Measurements from ENCODE around the gene SLC22A13.

DNA sequence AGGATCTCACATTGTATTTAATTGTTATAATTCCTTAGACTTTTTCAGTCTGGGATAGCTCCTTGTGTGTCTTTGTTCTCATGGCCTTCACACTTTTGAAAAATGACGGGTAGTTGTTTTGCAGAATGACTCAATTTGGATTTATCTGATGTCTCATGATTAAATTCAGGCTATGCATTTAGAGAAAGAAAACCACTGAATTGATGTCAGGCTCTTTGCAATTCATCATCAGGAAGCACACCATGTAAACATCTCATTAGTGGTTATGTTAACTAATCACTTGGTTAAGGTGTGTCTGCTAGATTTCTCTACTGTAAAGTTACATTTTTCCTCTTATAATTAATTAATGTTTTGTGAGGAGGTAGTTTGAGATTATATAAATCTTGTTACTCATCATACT lies 8.0 kb upstream of the SLC22A13 start:
- TF ChIP-seq, protein P1, sequence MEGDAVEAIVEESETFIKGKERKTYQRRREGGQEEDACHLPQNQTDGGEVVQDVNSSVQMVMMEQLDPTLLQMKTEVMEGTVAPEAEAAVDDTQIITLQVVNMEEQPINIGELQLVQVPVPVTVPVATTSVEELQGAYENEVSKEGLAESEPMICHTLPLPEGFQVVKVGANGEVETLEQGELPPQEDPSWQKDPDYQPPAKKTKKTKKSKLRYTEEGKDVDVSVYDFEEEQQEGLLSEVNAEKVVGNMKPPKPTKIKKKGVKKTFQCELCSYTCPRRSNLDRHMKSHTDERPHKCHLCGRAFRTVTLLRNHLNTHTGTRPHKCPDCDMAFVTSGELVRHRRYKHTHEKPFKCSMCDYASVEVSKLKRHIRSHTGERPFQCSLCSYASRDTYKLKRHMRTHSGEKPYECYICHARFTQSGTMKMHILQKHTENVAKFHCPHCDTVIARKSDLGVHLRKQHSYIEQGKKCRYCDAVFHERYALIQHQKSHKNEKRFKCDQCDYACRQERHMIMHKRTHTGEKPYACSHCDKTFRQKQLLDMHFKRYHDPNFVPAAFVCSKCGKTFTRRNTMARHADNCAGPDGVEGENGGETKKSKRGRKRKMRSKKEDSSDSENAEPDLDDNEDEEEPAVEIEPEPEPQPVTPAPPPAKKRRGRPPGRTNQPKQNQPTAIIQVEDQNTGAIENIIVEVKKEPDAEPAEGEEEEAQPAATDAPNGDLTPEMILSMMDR (IDR thresholded peaks at IDR 0.05; ENCODE audit: low read depth, low read length) = no peak
- no peak for TF ChIP-seq EZH2phosphoT487 (IDR thresholded peaks at IDR 0.05; ENCODE audit: low read depth)

All from OCI-LY3 (cell line).